Activated CD4-positive, alpha-beta T cell treated with anti-CD3 and anti-CD28 coated beads for 24 hours (primary cell): ENCODE measurements around the gene UNC5B.

Experiments used
- DNase-seq, 2 donors: peaks; one replicate each; pipeline ENCODE4 v3.0.0-alpha.2; 2020; ENCODE audit warnings: low read depth in 2 of 2

UNC5B gene

DNA sequence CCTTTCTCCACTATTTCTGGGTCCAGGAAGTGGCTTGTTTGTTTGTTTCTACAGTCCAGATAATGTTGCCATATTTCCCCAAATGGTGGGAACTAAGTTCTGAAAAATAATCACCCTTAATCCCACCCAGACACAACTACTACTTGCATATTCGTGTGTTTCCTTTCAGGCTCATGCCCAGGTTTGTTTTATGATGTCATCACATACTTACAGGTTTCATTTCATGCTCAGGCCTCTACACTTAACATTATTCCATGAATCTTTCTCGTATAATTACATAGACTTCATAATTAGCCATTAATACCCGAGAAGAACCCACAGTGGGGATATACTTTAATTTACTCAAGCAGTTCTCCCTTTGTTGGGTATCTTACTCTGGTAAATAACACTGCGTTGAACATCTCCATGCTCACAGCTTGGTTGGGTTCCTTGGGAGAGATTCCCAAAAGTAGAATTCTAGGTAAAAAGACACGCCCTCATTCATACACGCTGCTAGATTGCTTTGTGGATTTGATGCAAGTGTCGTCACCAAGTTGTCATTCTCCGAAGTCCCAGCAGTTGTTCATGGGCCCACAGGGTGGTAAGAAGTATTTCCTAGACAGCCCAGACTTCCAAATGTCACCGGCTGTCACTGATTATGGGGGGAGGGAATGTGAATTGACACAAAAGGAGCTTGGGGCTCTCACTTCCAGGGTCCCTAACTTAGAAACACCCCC, 42.6 kb downstream of the UNC5B start:
- DNase-seq, result no peak

DNA sequence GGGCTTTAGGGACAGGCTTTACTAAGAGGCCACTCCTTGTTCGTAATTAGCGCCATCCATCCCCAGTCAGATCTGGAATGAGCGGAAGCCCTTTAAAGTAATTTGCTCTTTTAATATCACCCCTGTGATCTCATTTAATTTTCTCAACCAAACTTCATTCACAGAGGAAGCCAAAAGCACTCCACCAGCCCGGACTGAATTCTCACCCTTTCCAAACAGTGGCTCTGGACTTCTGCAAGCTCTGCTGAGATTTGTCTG, 43.1 kb downstream of the UNC5B start:
- DNase-seq, result no peak

DNA sequence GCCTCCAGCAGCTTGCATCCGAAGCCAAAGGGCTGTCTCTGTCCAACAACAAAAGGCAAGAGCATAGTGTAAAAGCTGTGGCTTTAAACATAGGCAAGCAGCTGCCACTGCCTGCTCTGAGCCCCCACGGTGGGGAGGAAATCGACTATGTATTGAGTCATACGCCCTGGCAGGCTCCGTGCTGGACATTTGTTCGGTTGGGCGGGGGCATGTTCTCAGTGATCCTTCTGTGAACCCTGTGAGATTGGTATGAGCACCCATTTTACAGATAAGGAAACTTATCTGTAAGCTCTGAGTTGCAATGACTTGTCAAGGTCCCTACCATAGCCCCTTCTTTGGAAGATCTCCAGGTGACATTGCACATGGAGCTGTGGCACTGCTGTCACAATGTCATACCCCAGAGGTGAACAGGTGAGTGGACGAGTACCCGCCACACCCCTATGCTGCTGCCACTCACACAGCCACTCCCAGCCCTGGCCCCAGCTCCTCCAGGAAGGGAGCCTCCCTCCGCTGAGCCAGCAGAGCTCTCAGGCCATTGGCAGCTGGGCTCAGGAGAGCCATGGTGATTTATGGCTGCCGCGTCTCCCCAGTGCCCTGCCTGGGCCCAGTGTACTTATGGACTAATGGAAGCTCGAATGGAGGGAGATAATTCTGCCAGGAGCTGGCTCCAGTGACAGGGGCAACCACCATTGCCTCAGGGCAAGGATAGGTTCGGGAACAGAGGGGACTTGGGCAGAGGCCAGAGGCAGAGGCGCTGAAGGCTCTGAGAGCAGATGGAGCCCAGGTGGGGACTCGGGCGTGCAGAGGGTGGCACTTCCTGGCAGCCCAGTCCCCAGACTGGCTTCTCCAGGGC, 43.7 kb downstream of the UNC5B start:
- no peak for DNase-seq

DNA sequence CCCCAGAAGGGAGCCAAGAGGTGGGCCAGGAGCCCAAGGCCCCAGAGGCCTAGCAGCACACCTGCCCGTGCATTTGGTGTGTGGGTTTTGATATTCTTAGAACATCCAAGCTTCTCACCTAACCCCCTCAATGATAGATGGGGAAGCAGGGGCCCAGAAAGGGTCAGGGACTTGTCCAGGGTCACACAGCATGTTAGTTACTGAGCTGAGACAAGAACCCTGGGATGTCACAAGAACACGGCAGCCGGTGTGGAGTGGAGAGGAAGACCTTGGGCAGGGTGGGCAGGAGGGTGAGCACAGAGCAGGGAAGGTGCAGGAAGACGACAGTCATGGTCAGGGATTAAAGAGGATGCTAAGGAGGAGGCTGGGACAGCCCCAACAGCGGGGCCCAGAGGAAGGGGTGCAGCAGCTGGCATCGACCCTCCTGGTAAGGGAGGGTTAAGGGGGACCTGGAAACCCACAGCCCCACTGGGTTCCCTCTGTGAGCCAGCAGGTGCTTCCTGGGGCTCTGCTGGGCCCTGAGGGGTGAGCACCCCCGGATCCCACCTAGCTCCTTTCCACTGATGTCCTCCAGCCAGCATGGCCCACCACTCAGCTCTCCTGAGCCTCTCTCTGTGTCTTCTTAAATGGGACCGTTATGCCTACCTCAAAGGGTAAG, 44.4 kb downstream of the UNC5B start:
- DNase-seq, result no peak

DNA sequence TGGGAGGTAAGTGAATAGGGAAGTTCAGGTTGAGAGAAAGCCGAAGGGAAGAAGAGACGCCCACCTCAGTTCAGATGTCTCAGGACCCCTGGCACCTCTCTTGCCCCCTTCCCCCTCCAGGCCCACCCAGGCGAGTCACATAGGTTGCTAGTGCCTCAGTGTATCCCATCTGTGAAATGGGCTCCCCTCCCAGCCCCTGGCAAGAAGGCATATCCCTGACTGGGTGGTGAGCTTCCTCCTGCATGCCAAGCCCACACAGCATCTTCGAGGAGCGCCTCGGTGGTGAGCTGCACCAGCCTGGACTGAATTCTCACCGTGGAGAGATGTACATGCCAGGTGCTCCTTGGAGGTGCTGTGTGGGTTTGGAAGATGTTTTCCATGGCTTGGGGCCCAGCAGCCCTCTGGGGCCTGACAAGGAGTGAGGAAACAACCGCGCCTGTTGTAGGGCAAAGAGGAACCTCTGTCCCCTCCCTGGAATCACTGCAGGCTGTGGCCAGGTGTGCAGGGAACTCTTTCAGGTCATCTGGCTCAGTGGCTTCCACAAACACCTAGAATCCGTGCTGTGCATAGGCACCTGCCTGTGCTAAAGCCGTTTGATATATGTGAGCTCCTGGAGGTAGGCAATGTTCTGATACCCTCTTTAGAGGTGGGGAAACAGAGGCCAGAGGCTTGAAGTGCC, 45.1 kb downstream of the UNC5B start:
- DNase-seq, result no peak

DNA sequence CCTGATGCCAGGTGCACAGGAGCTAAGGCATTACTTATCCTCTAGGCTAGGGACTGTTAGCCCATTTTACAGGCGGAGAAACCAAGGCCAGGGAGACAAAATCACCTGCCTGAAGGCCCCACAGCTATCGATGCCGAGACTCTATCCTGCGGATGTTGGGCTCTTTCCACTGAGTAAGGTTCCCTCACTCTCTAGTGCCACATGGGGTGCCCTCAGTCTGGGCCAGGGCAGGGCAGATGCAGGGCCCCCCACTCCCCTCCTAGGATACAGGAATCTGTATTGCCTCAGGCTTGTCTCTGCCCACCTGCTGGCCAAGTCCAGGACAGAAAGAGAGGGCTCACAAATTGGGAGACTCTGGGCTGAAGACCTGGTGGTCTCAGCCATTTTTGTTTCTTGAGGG, 45.7 kb downstream of the UNC5B start:
- no peak for DNase-seq

DNA sequence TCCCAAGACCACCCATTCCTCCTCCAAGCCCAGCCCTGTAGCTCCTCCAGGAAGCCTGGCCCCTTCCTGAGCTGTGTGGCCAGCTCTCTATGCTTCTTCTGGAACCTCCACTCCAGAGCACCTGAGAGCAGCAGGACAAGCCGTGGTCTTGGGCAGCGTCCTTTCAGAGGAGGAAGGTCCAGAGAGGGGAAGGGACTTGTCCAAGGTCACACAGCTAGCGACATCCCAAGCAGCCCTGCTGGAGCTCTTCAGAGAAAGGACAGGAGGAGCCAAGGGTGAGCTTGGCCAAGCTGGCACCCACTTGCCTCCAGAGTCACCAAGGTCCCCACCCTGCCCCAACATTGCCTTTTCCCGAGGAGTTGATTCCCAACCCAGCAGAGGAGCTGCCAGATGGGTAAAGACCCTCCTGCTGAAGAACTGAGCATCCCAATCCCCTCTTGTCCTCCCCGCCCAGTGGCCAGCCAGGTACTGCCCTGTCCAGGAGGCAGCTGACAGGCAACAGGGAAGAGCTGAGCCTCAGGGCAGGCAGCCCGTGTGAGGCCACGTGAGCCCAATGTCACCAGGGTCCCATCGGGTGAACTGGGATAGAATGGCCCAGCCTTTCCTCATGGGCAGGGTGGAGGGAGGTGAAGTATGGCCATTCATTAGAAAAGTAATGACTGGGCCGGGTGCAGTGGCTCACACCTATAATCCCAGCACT, 46.2 kb downstream of the UNC5B start:
- no peak for DNase-seq

DNA sequence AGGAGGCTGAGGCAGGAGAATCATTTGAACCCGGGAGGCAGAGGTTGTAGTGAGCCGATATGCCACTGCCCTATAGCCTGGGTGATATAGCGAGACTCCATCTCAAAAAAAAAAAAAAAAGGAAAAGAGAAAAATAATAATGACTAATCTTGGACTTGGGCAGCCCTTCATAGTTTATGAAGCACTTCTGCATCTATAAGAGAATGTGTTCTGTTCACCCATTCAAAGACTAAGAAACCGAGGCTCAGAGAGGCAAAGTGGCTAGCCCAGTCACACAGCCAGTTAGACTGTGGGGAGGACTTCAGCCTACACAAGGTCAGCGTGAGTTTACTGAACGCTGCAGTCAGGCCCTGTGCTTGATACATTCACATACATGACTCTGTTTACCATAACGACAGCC, 46.9 kb downstream of the UNC5B start:
- DNase-seq, result no peak

DNA sequence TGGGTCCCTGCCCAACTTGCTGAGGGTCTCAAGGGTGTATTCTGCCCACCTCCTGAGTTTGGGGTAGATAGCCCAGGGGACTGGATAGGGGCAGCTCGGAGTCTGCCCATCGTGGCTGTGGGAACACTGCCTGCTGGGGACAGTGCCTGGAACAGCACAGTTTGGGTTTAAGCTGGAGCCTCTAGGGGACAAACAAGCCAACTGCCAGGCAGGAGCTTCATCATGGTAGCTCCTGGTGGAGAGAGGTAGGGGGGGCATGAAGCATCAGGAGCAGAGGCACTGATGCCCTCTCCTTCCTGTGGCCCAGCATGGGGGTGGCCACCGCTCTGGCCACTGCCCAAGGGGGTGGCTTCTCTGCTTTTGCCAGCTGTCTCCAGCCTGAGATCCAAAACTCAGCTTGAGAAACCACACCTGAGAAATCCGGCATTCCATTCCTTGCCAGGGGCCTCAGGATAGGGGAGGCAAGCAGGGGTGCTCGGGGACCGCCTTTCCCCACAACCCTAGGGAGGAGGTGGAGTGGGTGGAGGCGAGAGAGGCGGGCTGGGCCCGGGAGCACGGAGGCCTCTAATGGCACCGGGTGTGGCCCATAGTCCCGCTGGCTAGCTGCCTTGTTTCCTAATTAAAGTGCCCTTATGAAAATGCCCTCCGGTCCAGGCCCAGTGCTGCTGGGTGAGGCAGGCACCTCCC, 47.6 kb downstream of the UNC5B start:
- no peak for DNase-seq

DNA sequence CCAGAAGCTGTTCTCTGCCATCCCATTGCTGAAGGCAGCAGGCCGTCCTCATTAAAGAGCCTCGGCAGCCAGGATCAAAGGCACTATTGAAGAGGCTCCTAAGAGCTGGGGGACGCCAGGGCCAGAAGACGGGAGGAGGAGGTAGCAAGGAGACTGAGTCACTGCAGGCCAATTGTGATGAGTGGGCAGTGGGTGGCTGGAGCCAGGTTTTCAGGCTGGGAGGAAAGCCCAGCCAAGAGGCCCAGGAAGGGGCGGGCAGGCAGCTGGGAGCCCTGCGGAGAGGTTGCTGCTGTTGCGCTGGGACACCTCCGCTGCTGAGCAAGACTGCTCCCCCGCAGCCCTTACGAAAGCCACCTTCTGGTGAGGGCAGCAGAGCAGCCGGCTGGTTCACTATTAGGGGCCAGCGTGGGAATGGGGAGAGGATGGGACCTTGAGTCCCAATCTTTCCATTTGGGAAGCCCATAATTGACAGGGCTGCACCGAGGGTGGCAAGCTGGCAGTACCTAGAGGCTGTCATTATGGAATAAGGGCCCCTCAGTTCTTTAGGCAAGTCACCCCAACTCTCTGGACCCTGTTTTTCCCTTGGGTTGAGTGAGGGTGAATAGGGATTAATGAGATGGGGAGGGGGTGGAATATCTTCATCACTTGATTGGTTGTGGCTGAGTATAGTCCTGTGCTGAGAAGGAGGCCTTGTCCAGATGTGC, 48.4 kb downstream of the UNC5B start:
- DNase-seq, result no peak

DNA sequence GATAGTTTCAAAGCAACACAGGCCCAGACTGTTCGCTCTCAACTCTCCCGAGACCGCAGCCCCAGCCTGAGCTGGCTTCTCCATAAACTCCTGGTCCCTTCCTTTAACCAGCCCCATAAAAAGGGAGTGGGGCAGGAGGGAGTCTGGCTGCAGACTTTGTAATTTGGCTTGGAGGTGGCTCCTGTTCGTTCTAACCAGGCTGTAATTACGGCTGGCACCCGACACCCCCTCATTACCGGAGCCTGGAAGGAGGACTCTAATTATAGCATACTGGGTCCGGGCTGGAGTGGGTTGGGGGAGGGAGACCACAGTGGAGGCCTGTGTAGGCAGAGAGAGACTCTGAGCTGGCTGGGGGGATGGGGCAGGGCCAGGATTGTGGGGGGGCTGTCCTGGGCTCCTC, 49.7 kb downstream of the UNC5B start:
- no peak for DNase-seq

DNA sequence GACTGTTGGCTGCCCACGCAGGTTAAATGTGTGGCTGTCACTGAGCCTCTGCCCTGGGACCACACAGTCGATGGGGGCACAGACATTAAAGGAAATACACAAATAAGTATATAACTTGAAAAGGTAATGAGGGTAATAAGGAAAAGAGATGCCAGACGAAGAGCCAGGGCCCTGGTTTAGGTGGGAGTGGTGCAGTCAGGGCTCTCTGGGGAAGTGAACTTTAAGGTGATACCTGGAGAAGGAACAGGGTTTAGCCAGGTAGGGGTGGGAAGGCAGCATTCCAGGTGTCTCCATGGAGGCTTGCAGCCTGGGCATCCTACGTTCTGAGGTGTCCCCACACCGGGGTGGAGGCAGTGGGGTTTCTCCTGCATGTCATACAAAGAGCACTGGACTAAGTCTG, 50.4 kb downstream of the UNC5B start:
- no peak for DNase-seq

DNA sequence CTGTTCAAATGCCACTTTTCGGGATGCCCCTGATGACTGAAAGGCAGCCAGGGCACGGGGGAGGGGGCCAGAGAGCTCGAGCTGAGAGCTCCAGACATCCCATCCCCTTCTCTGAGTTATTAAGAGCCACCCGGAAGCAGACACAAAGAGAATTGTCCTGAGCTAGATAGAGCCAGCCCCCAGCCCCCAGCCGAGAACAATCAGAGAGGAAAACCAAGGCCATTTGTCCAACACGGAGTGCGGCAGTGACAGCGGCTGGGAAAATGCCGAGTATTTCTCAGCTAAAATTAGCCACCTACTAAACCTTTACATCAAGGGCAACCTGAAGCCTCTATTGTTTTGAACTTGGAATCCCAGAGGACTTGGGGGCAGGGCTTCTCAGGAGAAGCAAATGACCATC, 51.0 kb downstream of the UNC5B start:
- no peak for DNase-seq

DNA sequence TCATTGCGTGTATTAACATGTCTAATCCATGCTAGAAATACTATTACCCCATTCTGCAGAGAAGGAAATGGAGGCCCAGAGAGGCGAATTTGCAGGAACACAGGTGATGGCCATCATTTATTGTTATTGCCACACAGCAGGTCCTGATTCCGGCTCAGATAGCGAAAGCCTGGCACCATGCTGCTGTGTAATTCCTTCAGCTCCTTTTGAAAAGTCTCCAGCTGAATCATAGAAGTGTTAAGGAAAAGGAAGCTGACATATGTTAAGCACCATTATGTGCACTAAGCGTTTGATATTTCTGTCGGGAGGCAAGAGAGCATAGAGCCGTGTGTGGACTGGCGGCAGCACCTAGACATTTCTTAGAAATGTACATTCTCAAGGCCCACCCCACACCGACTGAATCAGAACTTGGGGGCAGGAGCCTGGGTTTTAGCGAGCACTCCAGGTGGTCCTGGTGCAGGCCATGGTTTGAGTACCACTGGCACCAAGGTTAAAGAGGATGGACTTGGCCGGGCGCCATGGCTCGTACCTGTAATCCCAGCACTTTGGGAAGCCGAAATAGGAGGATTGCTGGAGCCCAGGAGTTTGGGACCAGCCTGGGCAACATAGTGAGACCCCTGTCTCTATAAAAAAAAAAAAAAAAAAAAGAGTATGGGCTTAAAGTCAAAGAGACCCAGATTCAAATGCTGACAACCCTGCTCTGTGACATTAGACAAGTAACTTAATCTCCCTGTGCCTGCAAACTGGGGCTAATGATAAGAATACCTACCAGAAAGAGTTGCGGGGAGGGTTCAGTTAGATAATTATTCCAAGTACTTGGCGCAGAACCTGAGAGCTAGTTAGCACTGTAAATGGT, 52.2 kb downstream of the UNC5B start:
- DNase-seq, result no peak

DNA sequence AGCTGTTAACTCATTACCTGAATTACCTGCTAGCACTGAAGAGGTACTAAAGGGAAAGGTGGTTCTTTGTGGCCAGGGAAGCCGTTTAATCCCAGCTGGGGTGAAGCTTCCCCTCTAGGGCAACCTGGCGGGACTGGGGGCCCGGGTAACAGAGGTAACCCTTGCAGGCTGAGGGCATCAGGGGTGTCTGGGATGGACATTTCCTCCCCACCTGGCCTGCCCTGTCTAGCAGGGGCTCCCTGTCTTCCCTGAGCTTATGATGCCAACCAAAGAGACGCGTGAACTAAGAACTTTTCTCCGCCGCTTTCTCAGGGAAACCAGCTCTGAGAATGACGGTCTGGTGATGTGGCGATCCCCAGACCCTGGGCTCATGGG, 52.8 kb downstream of the UNC5B start:
- no peak for DNase-seq

DNA sequence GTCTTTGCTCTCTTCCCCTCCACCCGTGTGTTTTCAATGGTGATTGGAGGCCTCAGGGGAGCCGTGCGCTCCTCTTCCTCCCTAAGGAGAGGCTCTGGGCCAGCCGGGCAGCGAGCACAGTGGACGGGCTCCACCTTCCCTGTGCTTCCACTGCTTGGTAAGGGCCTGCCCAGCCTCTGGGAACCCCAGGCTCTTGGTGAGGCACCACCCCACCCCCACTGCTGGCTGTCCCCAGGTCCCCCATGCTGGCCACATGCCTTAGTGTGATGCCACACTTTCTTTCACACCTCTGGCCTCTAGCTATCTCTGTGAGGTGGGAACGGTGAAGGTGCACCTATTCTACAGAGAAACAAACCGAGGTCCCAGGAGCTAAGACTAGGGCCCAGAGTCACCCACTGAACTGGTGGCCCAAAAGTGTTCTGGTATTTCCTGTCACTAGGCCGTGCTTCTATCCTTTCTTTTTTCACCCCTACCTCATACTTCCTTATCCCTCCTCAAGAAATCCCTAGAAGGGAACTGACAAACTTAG, 53.3 kb downstream of the UNC5B start:
- no peak for DNase-seq

DNA sequence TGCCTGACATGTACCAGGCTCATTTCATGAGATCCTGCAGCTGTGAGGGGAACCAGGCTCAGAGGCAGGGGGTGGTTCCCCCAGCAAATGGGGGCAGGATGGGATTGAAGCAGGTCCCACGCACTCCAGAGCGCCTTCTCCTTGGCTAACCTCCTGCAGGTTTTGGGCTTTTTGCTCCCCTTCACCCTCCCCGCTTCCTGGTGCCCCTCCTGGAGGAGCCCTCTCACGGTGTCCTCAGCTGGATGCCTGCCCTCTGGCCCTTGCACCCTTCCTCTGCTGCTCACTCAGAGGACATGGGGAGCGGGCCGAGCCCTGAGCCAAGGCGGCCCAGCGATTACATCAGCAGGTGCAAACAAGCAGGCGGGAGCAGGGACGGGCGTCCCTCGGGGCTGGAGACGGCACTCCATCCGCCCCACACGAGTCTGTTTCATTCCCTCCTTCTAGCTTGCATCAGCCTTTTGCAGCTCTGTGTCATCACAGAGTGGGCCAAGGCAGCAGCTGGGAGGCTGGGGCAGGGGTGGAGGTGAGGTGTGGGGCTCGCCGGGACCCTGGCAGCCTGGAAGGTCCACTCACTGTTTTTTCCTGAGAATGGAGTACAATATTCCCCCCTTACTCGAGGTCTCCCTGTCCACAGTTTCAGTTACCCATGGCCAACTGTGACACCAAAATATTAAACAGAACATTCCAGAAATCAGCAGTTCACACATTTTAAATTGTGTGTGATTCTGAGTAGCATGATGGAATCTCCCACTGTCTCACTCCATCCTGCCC, 54.0 kb downstream of the UNC5B start:
- DNase-seq, result no peak

DNA sequence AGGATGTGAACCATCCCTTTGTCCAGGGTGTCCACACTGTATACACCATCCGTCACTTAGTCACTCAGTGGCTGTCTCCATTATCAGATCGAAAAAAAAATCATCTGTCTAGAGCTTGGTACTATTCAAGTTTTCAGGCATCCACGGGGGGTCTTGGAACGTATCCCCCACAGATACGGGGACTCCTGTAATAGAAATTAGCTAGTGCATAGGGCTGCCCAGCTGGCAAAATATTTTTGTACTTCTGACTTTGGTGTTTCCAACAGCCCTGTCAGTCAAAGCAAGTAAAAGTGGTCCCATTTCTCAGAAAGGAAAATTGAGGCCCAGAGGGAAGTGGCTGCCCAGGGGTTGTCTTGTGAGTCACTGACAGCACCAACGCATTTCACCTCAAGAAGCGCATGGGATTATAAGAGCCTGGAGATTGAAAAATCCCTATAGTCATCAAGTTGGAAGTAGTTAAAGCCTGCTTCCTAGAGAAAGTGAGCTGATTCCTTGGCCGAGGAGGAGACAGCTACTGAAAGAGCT, 54.6 kb downstream of the UNC5B start:
- DNase-seq, result no peak
